Osteocyte (in vitro differentiated cells): ENCODE measurements around the gene GPC1. TPM values are rescaled to one million over a fixed set of nuclear protein-coding genes. Genes with fewer than 3 reads are reported as not detected.
A peak's percentile ranks its signal among the peaks of the same experiment; 100 is the strongest.
"Not testable (repeated sequence)": the region's sequence is repeated elsewhere in the genome, so short reads cannot be mapped to it uniquely, and the experiment has no call there.

Source experiments
- DNase-seq: peaks from one replicate; pipeline ENCODE4 v3.0.0; 2021; ENCODE audit warnings: mixed read lengths; ENCODE audit not compliant: unreplicated experiment; ENCODE audit errors: extremely low spot score
- H3K27ac Mint-ChIP-seq: one replicate; pipeline ENCODE4 v1.8.0; 2021; ENCODE audit warnings: mild to moderate bottlenecking, mixed read lengths; ENCODE audit not compliant: unreplicated experiment
- H3K27me3 Mint-ChIP-seq: one replicate; pipeline ENCODE4 v1.8.0; 2021; ENCODE audit warnings: mixed read lengths; ENCODE audit not compliant: unreplicated experiment
- H3K36me3 Mint-ChIP-seq: one replicate; pipeline ENCODE4 v1.8.0; 2021; ENCODE audit warnings: mixed read lengths; ENCODE audit not compliant: unreplicated experiment
- H3K4me1 Mint-ChIP-seq: one replicate; pipeline ENCODE4 v1.8.0; 2021; ENCODE audit warnings: mixed read lengths; ENCODE audit not compliant: unreplicated experiment
- H3K4me3 Mint-ChIP-seq: one replicate; pipeline ENCODE4 v1.8.0; 2021; ENCODE audit warnings: mild to moderate bottlenecking, moderate library complexity, mixed read lengths; ENCODE audit not compliant: unreplicated experiment
- H3K9me3 Mint-ChIP-seq: one replicate; pipeline ENCODE4 v1.8.0; 2021; ENCODE audit warnings: mixed read lengths; ENCODE audit not compliant: unreplicated experiment
- CTCF ChIP-seq: fragments of 200-600 bp; sonication (generic); IDR thresholded peaks from 2 replicates; pipeline ENCODE4 v1.5.0; 2021; ENCODE audit warnings: antibody characterized with exemption, mild to moderate bottlenecking, moderate library complexity
- total RNA-seq: library from RNA; stranded (reverse); gene quantifications from 2 replicates; pipeline ENCODE4 v1.2.1, GENCODE V29; 2021

Gene GPC1
- total RNA-seq, 1 donor from 2014 or later: 148 TPM

DNA sequence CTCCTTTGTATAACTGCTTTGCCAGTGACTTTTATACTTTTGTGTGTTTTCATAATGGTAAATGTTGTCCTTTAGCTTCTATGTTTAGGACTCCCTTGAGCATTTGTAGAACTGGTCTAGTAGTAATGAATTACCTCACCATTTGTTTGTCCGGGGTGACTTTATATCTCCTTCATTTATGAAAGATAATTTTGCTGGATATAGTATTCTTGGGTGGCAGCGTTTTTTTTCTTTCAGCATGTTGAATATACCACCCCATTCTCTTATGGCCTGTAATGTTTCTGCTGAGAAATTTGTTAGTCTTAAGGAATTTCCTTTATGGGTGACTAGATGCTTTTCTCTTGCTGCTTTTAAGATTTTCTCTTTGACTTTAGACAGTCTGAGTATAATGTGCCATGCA, 56.0 kb downstream of the GPC1 start:
- Mint-ChIP-seq H3K4me1 (no peaks in the 10 kb centered on the region), H3K27me3 (no peaks in the 10 kb centered on the region), H3K9me3 (peaks cover 57% of the 10 kb centered on the region), H3K4me3 (no peak overlapping the region), H3K27ac (no peak overlapping the region), H3K36me3 (peaks cover 32% of the 10 kb centered on the region)
- DNase-seq: no peak
- TF ChIP-seq CTCF: no peak

- no peak for TF ChIP-seq CTCF
- no peaks in the 10 kb centered on the region for H3K4me1 Mint-ChIP-seq
- peaks cover 37% of the 10 kb centered on the region for H3K9me3 Mint-ChIP-seq
- peak; percentile 63 for DNase-seq
- no peak overlapping the region for H3K27ac Mint-ChIP-seq
- H3K27me3 Mint-ChIP-seq: no peaks in the 10 kb centered on the region
- H3K4me3 Mint-ChIP-seq: no peak overlapping the region
- H3K36me3 Mint-ChIP-seq: peaks cover 34% of the 10 kb centered on the region
Measured at GRCh38 chr2:240494194-240494793, 58.8 kb downstream of the GPC1 start.

GRCh38 chr2:240494942-240495341, 59.5 kb downstream of the GPC1 start:
- not testable (repeated sequence) for H3K4me1 Mint-ChIP-seq, H3K27ac Mint-ChIP-seq, H3K27me3 Mint-ChIP-seq, H3K4me3 Mint-ChIP-seq
- TF ChIP-seq CTCF: peak; percentile 29
- Mint-ChIP-seq H3K36me3 (peaks cover 34% of the 10 kb centered on the region), H3K9me3 (peaks cover 31% of the 10 kb centered on the region)
- peak; percentile 64 for DNase-seq

- not testable (repeated sequence) for H3K27me3 Mint-ChIP-seq, H3K4me3 Mint-ChIP-seq, H3K27ac Mint-ChIP-seq, H3K4me1 Mint-ChIP-seq
- H3K36me3 Mint-ChIP-seq: peaks cover 28% of the 10 kb centered on the region
- peaks cover 13% of the 10 kb centered on the region for H3K9me3 Mint-ChIP-seq
- peak; percentile 46 for DNase-seq
- TF ChIP-seq CTCF: peak; percentile 26
Measured at GRCh38 chr2:240497082-240497481, 61.6 kb downstream of the GPC1 start.

DNA sequence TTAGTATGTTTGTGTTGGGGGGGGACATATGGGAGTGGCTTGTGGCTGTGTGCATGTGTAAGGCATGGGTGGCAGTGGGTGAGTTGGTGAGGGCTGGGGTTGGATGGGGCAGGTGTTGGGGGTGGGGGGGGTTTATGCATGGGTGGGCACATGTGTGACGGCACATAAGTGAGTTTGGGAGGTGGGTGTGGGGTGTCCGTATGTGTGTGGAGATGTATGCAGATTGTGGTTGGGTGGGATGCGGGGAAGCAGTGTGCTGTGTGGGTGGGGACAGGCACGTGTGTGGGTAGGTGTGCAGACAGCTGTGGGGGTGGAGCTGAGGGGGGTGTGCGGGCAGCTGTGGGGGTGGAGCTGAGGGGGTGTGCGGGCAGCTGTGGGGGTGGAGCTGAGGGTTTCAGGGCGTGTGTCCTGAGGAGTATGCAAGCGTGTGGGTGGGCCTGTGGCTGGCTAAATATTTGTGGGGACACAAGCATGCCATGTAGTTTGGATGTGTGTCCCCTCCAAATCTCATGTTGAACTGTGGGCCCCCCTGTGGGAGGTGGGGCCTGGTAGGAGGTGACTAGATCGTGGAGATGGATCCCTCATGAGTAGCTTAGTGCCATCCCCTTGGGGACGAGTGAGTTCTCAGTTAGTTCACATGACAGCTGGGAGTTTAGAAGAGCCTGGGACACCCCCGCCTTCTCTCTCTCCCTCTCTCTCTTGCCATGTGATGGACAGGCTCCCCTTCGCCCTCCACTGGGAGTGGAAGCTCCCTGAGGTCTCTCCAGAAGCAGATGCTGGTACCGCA, 62.9 kb downstream of the GPC1 start:
- peak; percentile 44 for DNase-seq
- Mint-ChIP-seq H3K4me1 (no peaks in the 10 kb centered on the region), H3K27me3 (no peaks in the 10 kb centered on the region), H3K9me3 (peaks cover 7% of the 10 kb centered on the region), H3K36me3 (peaks cover 24% of the 10 kb centered on the region), H3K27ac (no peak overlapping the region), H3K4me3 (no peak overlapping the region)
- TF ChIP-seq CTCF: no peak
